GM21526 (cell line): Measurements from ENCODE around the gene CIB4.

ENCODE experiments used
- ATAC-seq: cut with Tn5 transposase; IDR thresholded peaks from one replicate; pipeline ENCODE4 v1.9.1; 2021; ENCODE audit warnings: moderate library complexity; ENCODE audit not compliant: unreplicated experiment, low FRiP score

The CIB4 gene

DNA sequence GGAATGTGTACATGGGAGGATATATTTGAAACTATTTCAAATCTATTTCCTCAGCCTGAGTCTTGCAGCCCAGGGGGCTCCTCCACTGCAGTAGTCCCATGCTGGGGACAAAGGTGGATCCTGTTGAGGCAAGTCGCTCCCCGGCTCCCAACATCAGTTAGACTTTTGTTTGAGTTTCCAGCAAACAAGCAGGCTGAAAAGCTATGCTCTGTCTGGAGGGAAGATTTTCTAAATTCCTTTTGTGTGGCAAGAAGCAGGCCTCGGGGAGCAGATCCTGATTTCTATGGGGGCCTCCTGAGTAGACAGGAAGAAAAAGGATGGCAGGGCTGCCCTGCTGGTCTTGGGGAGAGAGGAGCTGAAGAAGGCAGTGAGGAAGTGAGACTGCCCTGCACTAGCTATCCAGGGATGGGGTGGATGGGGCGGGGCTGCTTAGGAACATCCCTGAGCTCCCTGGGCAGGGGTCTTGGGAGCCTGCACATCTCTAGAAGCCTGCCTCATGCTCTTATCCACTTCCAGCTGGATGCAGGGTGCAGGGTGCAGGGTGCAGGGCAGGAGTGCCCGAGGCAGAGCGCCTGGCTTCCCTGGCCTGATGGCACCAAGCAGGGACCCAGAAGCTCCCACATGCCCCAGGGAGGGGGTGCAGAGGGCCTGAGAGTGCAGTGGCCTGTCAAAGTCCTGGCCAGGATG, 6.0 kb upstream of the CIB4 start:
- no peak for ATAC-seq

DNA sequence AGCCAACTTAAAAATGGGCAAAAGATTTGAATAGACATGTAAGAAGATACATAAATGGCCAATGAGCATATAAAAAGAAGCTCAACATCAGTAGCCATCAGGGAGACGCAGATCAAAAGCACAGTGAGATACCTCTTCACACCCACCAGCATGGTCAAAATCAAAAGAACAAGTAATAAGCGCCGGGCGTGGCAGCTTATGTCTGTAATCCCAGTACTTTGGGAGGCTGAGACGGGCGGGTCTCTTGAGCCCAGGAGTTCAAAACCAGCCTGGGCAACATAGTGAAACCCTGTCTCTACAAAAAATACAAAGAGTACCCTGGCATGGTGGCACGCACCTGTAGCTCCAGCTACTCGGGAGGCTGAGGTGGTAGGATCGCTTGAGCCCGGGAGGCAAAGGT, 4.6 kb upstream of the CIB4 start:
- no peak for ATAC-seq

DNA sequence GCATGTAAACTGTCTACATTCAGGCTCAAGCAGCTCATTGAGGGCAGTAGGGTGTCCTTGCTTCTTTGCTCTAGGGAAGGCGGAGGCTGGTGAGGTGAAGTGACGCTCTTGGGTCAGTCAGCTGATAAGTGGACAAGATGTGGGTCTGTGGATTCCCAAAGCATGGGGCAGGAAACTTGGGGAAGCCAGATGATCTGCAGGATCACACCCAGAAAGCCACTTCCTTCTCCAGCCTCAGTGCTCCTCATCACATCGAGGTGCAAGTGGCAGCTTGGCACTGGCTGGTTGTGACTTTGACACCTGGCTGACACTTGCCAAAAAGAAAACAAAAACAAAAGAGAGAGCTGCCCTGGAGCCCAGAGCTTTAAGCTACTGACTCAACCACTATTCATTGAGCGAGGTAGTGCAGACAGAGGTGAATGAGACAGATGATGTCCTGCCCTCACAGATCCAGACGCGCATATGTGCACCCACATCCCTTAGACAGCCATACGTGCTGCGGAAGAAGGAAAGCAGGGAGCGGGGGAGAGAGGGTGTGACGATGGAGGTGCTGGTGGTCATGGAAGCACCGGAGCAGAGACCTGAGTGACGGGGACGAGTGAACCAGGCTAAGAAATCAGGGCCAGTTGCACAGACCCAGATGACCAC, 3.1 kb upstream of the CIB4 start:
- no peak for ATAC-seq

DNA sequence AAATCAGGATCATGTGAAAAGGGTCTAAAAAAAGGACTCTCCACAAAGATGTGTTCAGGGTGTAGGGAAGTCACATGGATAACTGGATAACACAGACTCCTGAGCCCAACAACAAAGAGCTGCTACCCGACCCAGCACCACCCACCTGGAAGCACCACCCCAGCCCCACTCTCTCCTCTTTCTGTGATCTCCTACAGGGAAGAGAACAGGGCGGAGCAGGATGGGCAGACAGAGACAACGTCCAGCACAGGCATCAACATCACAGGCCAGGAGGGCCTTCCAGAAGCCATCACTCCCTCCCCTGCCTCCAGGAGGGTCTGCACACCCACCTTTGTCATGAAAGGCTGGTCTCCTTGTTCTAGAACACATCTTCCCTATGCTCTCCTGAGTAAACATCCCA, 1.3 kb upstream of the CIB4 start:
- no peak for ATAC-seq

DNA sequence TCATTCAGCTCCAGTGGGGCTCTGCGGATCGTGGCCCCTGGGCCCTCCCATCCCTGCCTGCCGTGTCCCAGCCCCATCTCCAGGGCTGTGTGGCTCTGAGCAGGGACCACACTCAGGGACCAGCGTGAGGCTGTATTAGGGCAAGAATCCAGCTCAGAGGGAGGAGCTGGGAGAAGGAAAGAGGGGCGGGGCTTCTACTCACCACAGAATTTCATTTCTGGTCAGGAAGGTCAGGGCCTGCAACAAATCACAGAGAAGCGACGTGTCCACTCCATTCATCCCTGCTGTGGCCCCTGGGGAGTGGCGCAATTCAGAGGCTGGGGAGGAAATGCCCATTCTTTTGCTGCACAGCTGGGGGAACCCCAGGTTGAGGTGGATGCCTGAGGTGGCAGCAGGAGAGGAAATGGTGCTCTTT, 828 bp downstream of the CIB4 start:
- ATAC-seq: no peak

DNA sequence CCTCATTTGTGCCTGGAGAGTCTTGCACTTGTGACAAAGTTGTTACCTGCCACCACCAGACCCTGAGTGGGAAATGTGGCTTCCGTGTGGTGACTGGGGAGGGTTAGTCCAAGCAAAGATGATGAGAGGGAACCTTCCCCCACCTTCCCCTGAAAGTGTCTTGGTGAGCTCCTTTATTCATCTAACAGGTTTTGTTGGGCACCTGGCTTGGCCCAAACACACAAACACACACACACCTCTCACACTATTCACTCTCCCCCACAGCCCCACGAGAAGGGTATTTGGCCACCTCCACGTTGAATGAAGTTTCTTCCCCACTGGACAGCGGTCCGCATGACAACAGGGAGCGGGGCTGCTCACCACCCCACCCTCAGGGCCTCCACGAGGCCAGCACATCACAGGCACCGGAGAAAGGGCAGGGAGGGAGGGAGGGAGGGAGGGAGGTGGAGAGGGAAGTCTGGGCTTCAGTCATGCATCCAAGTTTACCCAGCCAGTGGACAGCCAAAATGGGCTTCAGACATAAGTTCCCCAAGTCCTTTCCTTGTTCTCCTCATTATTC, 1.4 kb downstream of the CIB4 start:
- ATAC-seq: no peak

DNA sequence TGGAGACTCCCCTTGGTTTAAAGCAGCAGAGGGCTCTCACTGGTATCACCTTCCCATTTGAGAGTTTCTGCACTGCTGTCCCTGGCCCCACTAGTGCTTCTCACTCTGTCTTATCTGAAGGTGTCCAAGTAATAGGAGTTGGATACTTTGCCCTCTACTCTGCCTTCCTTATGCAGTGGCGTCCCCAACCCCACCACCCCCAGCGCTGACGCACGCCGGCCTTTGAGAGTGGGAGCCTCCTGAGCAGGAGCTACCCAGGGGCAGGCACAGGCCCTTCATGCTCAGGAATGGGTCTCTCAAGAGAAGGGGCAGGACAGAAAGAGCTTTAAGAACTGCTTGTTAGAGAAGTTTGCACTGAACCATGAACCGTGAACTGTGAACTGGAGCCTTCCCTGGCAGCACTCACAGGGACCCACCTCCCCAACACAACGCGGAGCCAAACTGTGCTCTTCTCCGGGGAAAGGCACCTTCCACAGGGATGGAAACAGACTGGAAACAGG, 3.3 kb downstream of the CIB4 start:
- no peak for ATAC-seq

DNA sequence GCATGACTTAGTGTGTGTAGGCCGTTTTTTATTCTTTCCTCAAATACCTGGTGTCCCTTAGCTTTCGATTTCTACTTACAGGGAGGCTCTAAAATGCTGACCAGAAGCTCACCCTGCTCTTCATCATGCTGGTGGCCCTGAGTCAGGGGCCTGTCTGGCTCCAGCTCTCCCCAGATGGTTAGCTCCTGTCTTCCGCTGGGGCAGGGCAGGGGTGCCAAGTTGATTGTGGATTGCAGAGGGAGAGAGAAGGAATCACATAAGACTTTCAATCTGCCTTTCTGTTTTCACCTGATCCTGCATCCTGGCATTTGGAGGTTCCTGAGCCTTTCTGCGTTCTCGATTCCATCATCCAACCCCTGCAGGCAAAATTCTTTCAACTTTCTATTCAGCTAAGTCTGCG, 4.2 kb downstream of the CIB4 start:
- no peak for ATAC-seq

DNA sequence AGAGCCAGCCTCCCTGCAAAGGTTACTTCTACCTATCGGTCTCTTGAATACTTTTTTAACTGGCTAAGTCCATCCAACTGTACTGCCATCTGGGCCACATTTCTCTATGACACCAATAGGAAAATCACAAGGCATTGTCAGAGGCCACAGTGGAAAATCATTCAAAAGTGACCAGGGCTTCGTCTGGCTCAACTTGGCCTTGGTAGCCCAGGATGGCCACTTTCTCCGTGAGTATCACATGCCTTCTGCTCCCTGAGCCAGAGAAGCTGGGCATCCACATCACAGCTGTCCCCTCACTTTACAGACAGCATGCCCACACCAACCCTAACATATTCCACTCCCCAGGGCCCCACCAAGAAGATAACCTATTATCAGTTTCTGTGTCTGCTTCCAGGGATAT, 5.8 kb downstream of the CIB4 start:
- no peak for ATAC-seq

DNA sequence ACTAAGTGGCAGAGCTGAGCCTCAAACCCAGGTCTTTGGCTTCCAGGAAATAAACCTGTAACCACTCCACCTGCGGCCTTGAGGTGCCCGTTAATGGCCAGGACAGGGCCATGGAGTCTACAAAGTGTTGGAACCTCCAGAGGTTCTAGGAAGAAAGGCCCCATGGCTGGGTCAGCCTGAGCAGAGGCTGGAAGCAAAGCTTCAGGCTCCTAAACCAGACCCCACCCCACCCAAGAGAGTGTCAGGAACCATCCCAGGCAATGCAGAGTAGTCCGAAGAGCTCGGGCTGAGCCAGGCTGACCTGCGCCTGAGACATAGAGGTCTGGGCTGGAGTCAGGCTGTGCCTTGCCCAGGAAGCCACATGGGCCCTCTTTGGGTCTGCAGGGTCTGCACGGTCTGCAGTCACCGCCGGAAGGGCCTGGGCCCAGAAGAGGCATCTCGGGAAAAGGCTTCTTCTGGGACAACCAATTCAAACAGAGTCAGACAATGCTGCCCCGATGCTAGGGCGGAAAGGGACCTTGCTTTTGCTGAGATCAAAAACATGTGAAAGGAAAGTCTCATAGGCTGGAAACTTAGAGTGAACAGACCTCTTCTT, 6.4 kb downstream of the CIB4 start:
- ATAC-seq: no peak

DNA sequence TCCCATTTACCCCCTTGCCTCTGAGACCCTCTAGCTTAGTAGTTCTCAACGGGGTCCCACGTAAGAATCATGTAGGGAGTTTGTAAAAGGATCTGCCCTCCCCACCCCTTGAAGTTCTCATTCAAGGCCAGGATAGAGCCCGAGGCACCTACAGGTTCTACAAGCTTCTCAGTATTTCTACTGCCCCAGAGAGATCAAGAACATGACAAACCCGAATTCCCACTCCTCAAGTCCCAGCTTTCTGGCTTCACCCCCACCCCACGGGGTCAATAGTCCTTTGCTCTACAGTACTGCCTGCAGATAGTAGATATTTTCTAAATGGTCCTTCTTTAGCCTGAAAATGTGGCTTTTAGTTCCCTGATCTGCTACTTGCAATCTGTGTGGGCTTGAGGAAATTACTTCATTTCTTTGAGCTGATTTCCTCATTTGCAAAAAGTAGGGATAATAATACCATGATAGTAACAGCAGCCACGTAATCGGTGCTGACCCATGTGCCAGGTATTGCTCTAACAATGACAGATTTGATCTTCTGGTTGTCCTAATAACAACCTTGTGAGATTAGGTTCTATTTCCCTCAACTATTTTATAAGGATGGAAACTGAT, 7.1 kb downstream of the CIB4 start:
- ATAC-seq: no peak

DNA sequence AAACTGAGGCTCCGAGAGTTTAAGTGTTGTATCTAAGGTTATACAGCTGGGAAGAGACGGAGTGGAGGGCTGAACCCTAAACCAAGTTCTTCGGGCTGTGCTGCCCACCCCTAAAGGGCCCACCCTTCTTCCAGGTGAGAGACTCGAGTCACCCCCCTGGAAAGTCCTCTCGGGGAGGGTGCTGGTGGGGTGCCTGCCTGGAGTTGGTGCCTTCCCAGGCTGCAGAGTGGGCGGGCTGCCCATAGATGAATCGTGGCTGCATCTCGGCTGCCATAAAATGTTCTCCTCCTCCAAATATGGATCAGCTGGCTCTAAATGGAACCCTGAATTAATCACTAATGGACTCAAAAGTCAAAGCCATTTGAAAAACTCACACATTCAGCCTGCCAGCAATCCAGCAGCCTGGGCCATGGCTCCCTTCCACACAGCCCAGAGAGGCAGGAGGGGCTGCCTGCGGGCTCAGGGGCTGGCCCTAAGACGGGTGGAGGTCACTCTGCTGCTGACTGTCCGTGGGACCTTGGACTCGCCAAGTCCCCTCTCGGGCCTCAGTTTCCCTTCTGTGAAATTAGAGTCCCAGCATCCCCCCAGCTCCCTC, 7.7 kb downstream of the CIB4 start:
- ATAC-seq: no peak

DNA sequence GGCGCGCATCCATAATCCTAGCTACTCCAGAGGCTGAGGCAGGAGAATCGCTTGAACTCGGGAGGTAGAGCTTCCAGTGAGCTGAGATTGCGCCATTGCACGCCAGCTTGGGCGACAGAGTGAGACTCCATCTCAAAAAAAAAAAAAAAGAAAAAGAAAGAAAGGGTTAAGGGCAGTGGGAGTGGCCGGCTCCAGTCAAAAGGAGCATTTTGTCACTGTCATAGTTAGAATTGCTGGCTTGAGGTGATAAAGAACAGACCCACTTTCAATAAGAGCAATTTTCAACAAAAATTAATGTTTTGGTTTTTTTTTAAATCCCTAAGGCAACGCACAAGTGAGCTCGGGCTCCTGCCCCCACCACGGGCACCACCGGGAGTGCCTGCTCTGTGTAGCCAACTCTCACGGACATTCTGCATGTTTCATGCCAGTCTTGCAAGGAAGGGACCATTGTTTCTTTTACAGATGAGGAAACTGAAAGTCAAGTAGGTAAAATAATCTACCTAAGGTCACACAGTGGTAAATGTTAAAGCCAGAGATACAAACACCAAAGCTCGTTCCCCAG, 8.5 kb downstream of the CIB4 start:
- ATAC-seq: no peak

DNA sequence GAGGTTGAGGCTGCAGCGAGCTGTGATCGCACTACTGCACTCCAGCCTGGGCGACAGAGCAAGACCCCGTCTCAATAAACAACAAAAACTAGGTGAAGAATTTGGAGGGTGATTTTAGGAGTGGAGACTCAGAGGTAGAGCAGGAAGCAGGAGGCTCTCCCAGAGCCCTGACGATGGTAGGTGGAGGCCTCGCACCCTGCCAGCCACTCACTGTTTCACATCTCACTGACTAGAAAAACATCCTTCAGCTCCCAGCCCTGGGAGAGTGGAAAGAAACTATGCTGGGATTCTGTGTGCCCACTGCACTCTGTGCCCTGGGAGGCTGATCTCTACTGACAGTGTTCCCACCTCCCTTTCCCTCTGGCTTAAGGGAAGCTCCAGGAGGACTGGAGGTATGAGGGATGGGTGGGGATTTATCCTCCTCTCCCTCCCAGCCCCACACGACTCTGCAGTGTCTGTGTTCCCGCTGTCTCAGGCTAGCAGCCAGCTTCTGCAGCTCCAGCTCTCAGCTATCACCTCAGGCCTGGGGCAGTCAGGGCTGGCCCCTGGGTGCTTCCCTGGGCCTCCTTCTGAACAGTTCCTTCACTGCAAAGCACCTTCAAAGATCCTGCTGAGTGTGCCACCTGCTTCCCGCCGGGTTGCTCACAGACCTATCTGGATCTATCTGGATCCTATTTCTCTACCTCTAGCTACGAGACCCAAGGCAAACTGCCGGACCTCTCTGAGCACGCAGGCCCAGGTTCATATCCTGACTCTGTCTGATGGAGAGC, 9.6 kb downstream of the CIB4 start:
- ATAC-seq: no peak

DNA sequence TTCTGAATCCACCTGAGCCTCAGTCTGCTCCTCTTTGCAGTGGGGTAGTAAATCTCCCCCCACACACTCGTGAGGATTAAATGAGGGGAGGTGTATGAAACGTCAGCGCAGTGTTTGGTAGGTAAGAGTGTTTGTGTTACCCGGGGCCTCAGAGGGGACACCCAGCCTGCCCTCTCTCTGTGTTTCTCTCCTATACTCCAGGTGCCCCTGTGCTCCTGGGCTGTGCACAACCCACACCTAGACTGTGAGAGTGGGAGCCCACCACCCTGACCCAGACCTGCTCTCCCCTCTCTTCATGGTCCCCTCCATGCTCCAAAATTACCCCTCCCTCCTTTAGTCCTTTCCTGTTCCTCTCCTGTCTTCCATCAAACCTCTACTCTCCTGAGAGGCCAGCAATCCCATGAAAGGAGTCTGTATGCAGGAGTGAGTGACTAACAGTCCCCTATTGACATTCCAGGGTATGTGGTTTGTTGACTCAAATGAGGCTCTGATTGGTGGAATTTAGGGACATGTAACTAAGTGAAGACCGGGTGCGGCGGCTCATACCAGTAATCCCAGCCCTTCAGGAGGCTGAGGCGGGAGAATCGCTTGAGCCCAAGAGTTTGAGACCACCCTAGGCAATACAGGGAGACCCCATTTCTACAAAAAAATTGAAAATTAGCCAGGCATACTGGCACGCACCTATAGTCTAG, 10.4 kb downstream of the CIB4 start:
- no peak for ATAC-seq

DNA sequence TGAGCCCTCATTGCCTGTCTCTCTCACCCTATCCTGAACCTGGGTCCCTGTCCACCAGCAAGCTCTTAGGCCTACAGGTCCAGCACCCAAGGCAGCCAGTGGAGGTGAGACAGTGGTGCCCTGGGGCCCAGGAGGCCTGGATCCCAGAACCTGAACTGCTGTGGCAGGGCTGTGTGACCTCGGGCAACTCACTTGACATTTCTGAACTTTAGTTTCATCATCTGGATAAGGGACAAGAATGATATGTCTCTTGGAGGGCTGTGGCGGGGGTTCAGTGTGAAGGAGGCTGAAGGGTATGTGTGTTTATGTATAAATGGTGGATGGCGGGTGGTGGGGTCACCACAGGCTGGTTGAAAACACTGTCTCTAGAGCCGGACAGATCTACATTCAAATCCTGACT, 10.9 kb downstream of the CIB4 start:
- ATAC-seq: no peak

DNA sequence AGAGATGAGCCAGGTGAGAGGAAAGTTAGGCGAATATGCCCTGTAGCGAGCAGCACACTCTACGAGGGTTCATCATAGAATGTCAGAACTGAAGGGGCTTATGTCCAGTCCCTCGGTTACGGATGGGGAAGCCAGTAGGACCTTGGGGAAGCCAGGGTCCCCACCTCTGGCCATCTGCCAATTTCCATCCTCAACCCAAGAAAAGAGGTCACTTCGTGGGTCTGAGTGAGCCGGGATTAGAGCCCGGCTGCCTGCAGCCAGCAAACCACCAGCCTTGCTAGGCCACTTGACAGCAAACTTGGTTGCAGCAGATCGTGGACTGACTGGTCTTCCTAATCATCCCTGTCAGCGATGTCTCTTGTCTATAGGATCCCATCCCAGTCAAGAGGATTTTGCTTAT, 11.4 kb downstream of the CIB4 start:
- ATAC-seq: no peak

DNA sequence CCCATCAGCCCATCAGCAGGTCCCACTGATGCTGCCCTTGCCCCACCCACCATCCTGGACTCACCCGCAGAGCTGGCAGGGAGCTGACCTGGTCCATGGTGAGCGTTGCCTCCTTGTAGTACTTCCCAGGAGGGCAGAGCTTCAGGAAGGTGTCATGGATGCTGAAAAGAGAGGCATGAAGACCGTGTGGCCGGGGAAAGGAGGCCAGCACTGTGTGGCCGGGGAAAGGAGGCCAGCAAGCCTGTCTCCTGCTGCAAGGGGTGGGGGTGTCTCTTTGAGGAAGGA, 11.9 kb downstream of the CIB4 start:
- no peak for ATAC-seq

DNA sequence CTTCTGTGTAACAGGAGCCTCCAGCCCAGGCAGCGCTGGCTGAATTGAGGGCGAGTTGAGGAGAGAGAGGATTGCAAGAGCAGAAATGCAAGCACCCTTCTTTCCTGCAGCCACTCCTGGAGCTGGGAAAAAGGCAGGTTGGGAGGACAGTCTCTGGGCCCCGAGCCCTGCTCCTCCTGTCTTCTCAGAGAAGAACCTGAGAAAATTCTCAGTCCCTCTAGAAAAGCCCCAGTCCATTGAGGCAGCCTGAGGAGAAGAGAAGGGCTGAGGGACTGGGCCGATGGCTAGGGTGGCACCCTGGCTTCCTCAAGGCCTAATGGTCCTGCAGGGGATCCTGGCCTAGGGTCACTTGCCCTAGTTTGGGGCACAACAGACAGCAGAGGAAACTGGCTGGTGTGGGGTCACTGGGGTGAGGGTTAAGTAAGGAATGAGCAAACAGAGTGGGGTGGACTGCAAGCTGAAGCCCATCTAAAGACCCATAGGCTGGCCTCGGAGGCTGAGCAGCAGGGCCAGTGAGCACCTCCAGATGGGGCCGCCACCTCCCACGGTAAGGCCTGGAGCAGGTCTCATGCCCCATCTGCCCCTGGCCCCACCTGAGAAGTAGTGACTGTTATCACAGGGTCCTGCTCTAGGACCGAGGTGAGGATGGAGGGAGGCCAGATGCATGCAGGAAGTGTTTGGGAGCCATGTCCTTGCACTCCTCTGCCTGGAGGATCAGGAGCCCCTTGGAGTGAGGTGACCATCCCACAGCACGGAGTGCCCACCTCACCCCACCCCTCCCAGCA, 12.4 kb downstream of the CIB4 start:
- no peak for ATAC-seq
